ENCODE results near the gene ARHGEF9.

Gene ARHGEF9

GRCh38 chrX:63664083-63664482 is 120.9 kb downstream of the ARHGEF9 start (continued):
- no peak for TF ChIP-seq PATZ1 (CRISPR knock-in tag; IDR thresholded peaks at IDR 0.05; ENCODE audit: borderline replicate concordance)
- TF ChIP-seq ARNTL (CRISPR knock-in tag; IDR thresholded peaks at IDR 0.05; ENCODE audit: borderline replicate concordance, low read depth): no peak
- no peak for TF ChIP-seq RARB (CRISPR knock-in tag; IDR thresholded peaks at IDR 0.05)
- no peak for TF ChIP-seq BACH2 (CRISPR knock-in tag; IDR thresholded peaks at IDR 0.05; ENCODE audit: borderline replicate concordance)
- TF ChIP-seq CSDC2 (CRISPR knock-in tag; IDR thresholded peaks at IDR 0.05): no peak
- no peak for TF ChIP-seq ZNF8 (CRISPR knock-in tag; IDR thresholded peaks at IDR 0.05)
- TF ChIP-seq ZNF565 (CRISPR knock-in tag; conservative IDR thresholded peaks at IDR 0.05; ENCODE audit: low read depth): no peak

GRCh38 chrX:63661676-63662075 is 123.3 kb downstream of the ARHGEF9 start:
- TF ChIP-seq PATZ1 (CRISPR knock-in tag; IDR thresholded peaks at IDR 0.05; ENCODE audit: borderline replicate concordance) (no peak), ESRRG (CRISPR knock-in tag; IDR thresholded peaks at IDR 0.05) (no peak), ZNF8 (CRISPR knock-in tag; IDR thresholded peaks at IDR 0.05) (no peak), RARB (CRISPR knock-in tag; IDR thresholded peaks at IDR 0.05) (no peak), ZNF70 (CRISPR knock-in tag; IDR thresholded peaks at IDR 0.05) (no peak), ZFP30 (CRISPR knock-in tag; IDR thresholded peaks at IDR 0.05) (no peak), OSR1 (CRISPR knock-in tag; IDR thresholded peaks at IDR 0.05) (no peak), CSDC2 (CRISPR knock-in tag; IDR thresholded peaks at IDR 0.05) (no peak), TCF4 (CRISPR knock-in tag; IDR thresholded peaks at IDR 0.05; ENCODE audit: borderline replicate concordance) (no peak), ISL1 (CRISPR knock-in tag; IDR thresholded peaks at IDR 0.05) (no peak), PPARA (CRISPR knock-in tag; IDR thresholded peaks at IDR 0.05; ENCODE audit: borderline replicate concordance) (no peak), TSHZ2 (CRISPR knock-in tag; IDR thresholded peaks at IDR 0.05) (no peak), ARNTL (CRISPR knock-in tag; IDR thresholded peaks at IDR 0.05; ENCODE audit: borderline replicate concordance, low read depth) (no peak), POU6F1 (CRISPR knock-in tag; IDR thresholded peaks at IDR 0.05; ENCODE audit: borderline replicate concordance, low read depth) (no peak), TOX (CRISPR knock-in tag; IDR thresholded peaks at IDR 0.05; ENCODE audit: borderline replicate concordance) (no peak), ZC3H10 (CRISPR knock-in tag; IDR thresholded peaks at IDR 0.05) (no peak), CSRNP3 (CRISPR knock-in tag; IDR thresholded peaks at IDR 0.05) (no peak), GLIS3 (CRISPR knock-in tag; IDR thresholded peaks at IDR 0.05) (no peak), ZNF565 (CRISPR knock-in tag; conservative IDR thresholded peaks at IDR 0.05; ENCODE audit: low read depth) (no peak), ZFP3 (CRISPR knock-in tag; IDR thresholded peaks at IDR 0.05) (no peak)
- ATAC-seq: no peak

- ATAC-seq: no peak
- TF ChIP-seq ZFP30 (CRISPR knock-in tag; IDR thresholded peaks at IDR 0.05) (no peak), ESRRG (CRISPR knock-in tag; IDR thresholded peaks at IDR 0.05) (no peak), CSRNP3 (CRISPR knock-in tag; IDR thresholded peaks at IDR 0.05) (no peak), ZFP3 (CRISPR knock-in tag; IDR thresholded peaks at IDR 0.05) (no peak), PPARA (CRISPR knock-in tag; IDR thresholded peaks at IDR 0.05; ENCODE audit: borderline replicate concordance) (no peak), RARB (CRISPR knock-in tag; IDR thresholded peaks at IDR 0.05) (no peak), ZC3H10 (CRISPR knock-in tag; IDR thresholded peaks at IDR 0.05) (no peak), SNAI2 (CRISPR knock-in tag; IDR thresholded peaks at IDR 0.05) (no peak), CREB5 (CRISPR knock-in tag; IDR thresholded peaks at IDR 0.05; ENCODE audit: low read depth) (no peak)
Observed at GRCh38 chrX:63658920-63659319, 126.1 kb downstream of the ARHGEF9 start.

Measured in SK-N-SH treated with all-trans-retinoic acid at 6 μM for 48 hours (cell line).